OCI-LY7 (cell line): Measurements from ENCODE around the gene SMIM33. TPM values are rescaled to one million over a fixed set of nuclear protein-coding genes. Genes with fewer than 3 reads are reported as not detected.

Source experiments
- BruUV-seq: library from RNA; stranded (reverse); fragments of 400-500 nt; replicated peaks from 2 replicates; lab custom pipeline; 2021; lab: Mats Ljungman, UMichigan
- CTCF ChIA-PET: fragments of 300-600 bp; sonication (Branson Sonifier 250); formaldehyde crosslinking; loops from one replicate; lab custom pipeline; 2022; ENCODE audit warnings: antibody characterized with exemption; ENCODE audit not compliant: unreplicated experiment; lab: Charles Lee
- POLR2A ChIA-PET: fragments of 300-600 bp; sonication (Branson Sonifier 250); formaldehyde crosslinking; loops from one replicate; lab custom pipeline; 2022; ENCODE audit warnings: antibody characterized with exemption; lab: Charles Lee
- DNase-seq: peaks from one replicate; pipeline ENCODE4 v3.0.0-alpha.2; 2015; ENCODE audit warnings: low spot score
- H2AFZ ChIP-seq: fragments of 200-600 bp; sonication (generic), shearing (Covaris generic); 2 replicates; pipeline ENCODE4 v1.6.1; 2014; ENCODE audit warnings: mild to moderate bottlenecking, antibody characterized with exemption, low read length, moderate library complexity
- H3K27ac ChIP-seq: fragments of 200-600 bp; sonication (generic); 2 replicates; pipeline ENCODE4 v1.5.1; 2014; ENCODE audit warnings: mixed run types, low read depth, mild to moderate bottlenecking, moderate library complexity, low read length, inconsistent platforms; ENCODE audit not compliant: poor library complexity, severe bottlenecking
- H3K36me3 ChIP-seq: fragments of 200-600 bp; sonication (generic); 2 replicates; pipeline ENCODE4 v1.6.1; 2014; ENCODE audit warnings: mild to moderate bottlenecking, antibody characterized with exemption, low read length, moderate library complexity, mixed read lengths; ENCODE audit not compliant: insufficient read depth
- H3K4me1 ChIP-seq: fragments of 200-600 bp; sonication (generic); 2 replicates; pipeline ENCODE4 v1.5.1; 2014; ENCODE audit warnings: mild to moderate bottlenecking, low read length; ENCODE audit not compliant: insufficient read depth, poor library complexity, severe bottlenecking
- H3K4me2 ChIP-seq: fragments of 200-600 bp; sonication (generic); 2 replicates; pipeline ENCODE4 v1.6.1; 2014; ENCODE audit warnings: mild to moderate bottlenecking, low read length
- H3K4me3 ChIP-seq: fragments of 200-600 bp; sonication (generic); 2 replicates; pipeline ENCODE4 v1.5.1; 2014; ENCODE audit warnings: mild to moderate bottlenecking, low read depth, low read length; ENCODE audit not compliant: poor library complexity, severe bottlenecking
- H3K79me2 ChIP-seq: fragments of 200-600 bp; sonication (generic); 2 replicates; pipeline ENCODE4 v1.6.1; 2016; ENCODE audit warnings: low read depth, mild to moderate bottlenecking, low read length, moderate library complexity, mixed read lengths; ENCODE audit not compliant: insufficient read depth
- H3K9me2 ChIP-seq: fragments of 200-600 bp; sonication (generic); 2 replicates; pipeline ENCODE4 v1.6.1; 2016; ENCODE audit warnings: mild to moderate bottlenecking, low read length, mixed read lengths; ENCODE audit not compliant: insufficient read depth
- H3K9me3 ChIP-seq: fragments of 200-600 bp; sonication (generic); 2 replicates; pipeline ENCODE4 v1.6.1; 2014; ENCODE audit warnings: mild to moderate bottlenecking, mixed run types, low read length, mixed read lengths
- H4K20me1 ChIP-seq: fragments of 200-600 bp; sonication (generic); 2 replicates; pipeline ENCODE4 v1.6.1; 2014; ENCODE audit warnings: mild to moderate bottlenecking, antibody characterized with exemption, low read length, moderate library complexity, mixed read lengths; ENCODE audit not compliant: insufficient read depth
- CTCF ChIP-seq: fragments of 200-600 bp; sonication (generic); conservative IDR thresholded peaks from 2 replicates; pipeline ENCODE4 v1.5.1; 2014; ENCODE audit warnings: mild to moderate bottlenecking, antibody characterized with exemption, low read length, moderate library complexity, mixed read lengths
- EZH2phosphoT487 ChIP-seq: fragments of 200-600 bp; sonication (generic); IDR thresholded peaks from 2 replicates; pipeline ENCODE4 v1.6.1; 2018; ENCODE audit warnings: low read depth, borderline replicate concordance, mild to moderate bottlenecking, mixed run types, antibody characterized with exemption, low read length, moderate library complexity, mixed read lengths
- intact Hi-C: fragments of 100-400 bp; cut with micrococcal nuclease; formaldehyde crosslinking; loops from one replicate; pipeline ENCODE4 v1.10.0; 2022; ENCODE audit not compliant: unreplicated experiment
- total RNA-seq, 2 experiments: library from RNA; depleted of rRNA in 1 of 2; stranded (reverse); fragments of >200 nt in 1 of 2; shearing (Covaris generic) in 1 of 2; gene quantifications; 2 replicates each; pipeline ENCODE4 v1.2.3, GENCODE V29; 2014 to 2022

Gene SMIM33
- total RNA-seq, 2 experiments from 2014 or later, result not detected

GRCh38 chr5:139454568-139455290 is 16.1 kb upstream of the SMIM33 start:
- ChIA-PET CTCF (no interaction called here), POLR2A (interaction anchor here (0.8 to 1.3 kb wide), 2 partner anchors 11 to 15 kb away, joined by 3 read pairs; partner anchors contain the start of gene DNAJC18)
- H3K36me3 ChIP-seq, result no peaks in the 10 kb centered on the region
- no peak overlapping the region for H3K4me2 ChIP-seq
- DNase-seq, result no peak
- H2AFZ ChIP-seq, result no peak overlapping the region
- no peaks in the 10 kb centered on the region for H3K9me2 ChIP-seq
- H3K4me1 ChIP-seq, result peaks cover 8% of the 10 kb centered on the region
- H3K79me2 ChIP-seq, result no peaks in the 10 kb centered on the region
- no peaks in the 10 kb centered on the region for H4K20me1 ChIP-seq
- H3K4me3 ChIP-seq, result no peak overlapping the region
- no peak overlapping the region for H3K27ac ChIP-seq
- TF ChIP-seq CTCF (no peak), EZH2phosphoT487 (no peak)
- H3K9me3 ChIP-seq, result no peaks in the 10 kb centered on the region
- intact Hi-C loops, result no loop called here
- BruUV-seq, result no TSS peak

- H3K79me2 ChIP-seq, result no peaks in the 10 kb centered on the region
- BruUV-seq, result no TSS peak
- H4K20me1 ChIP-seq, result no peaks in the 10 kb centered on the region
- ChIA-PET CTCF (no interaction called here), POLR2A (no interaction called here)
- H3K4me3 ChIP-seq, result no peak overlapping the region
- no peaks in the 10 kb centered on the region for H3K36me3 ChIP-seq
- no peaks in the 10 kb centered on the region for H3K9me3 ChIP-seq
- no peak for TF ChIP-seq CTCF
- no peak for TF ChIP-seq EZH2phosphoT487
- intact Hi-C loops, result no loop called here
- H3K9me2 ChIP-seq, result no peaks in the 10 kb centered on the region
- H3K4me1 ChIP-seq, result peaks cover 8% of the 10 kb centered on the region
- no peak overlapping the region for H3K27ac ChIP-seq
- DNase-seq, result no peak
- H3K4me2 ChIP-seq, result no peak overlapping the region
- H2AFZ ChIP-seq, result no peak overlapping the region
These were observed 14.0 kb upstream of the SMIM33 start for GRCh38 chr5:139456776-139457175.

- ChIA-PET POLR2A (interaction anchor here (1.2 kb wide), 1 partner anchor 18 kb away, joined by 6 read pairs; the partner anchor contains the start of gene DNAJC18), CTCF (interaction anchor here (0.5 kb wide), 1 partner anchor 124 kb away, joined by 3 read pairs; no protein-coding TSS in a partner anchor)
- Histone ChIP-seq H3K27ac (no peak overlapping the region), H4K20me1 (no peaks in the 10 kb centered on the region), H3K4me1 (peaks cover 8% of the 10 kb centered on the region), H3K79me2 (no peaks in the 10 kb centered on the region), H3K4me2 (no peak overlapping the region), H2AFZ (no peak overlapping the region), H3K9me2 (no peaks in the 10 kb centered on the region), H3K4me3 (no peak overlapping the region), H3K36me3 (no peaks in the 10 kb centered on the region), H3K9me3 (no peaks in the 10 kb centered on the region)
- no peak for TF ChIP-seq CTCF
- TF ChIP-seq EZH2phosphoT487, result no peak
- BruUV-seq, result no TSS peak
- intact Hi-C loops, result no loop called here
- no peak for DNase-seq
These were observed 13.6 kb upstream of the SMIM33 start for GRCh38 chr5:139457241-139457640.
